ENCODE results near the gene NCKIPSD.
A peak's percentile ranks its signal among the peaks of the same experiment; 100 is the strongest.

The NCKIPSD gene

DNA sequence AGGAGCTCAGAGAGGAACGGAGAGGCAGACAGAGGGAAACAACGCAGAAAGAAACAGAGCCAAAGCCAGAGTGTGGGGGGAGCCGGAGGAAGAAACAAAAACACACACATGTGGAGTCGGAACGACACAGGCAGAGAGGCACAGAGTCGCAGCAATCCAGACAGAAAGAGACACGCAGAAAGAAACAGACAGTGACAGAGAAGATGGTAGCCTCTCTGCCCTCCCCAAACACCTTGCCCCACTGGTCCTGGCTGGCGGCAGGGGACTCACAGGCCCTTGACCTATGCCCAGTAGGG lies 1.7 kb downstream of the NCKIPSD start:
- H3K27me3 ChIP-seq (replicated peaks; ENCODE audit: insufficient read depth, low read length) = no peaks in the 10 kb centered on the region
- 0 out of 2 replicates have a peak overlapping the region, but pooled peaks have one; percentile 98 for H3K4me3 ChIP-seq (ENCODE audit: low read length)
- no peak overlapping the region for H2AFZ ChIP-seq (ENCODE audit: low read length)
- no peak overlapping the region for H3K27ac ChIP-seq (ENCODE audit: low read length)
- H3K4me2 ChIP-seq (ENCODE audit: low read depth, low read length) = peak overlapping the region; percentile 73
- H3K9ac ChIP-seq (ENCODE audit: low read length) = peak overlapping the region; percentile 25; the same call in 1 of the 2 replicates
- peaks cover 4% of the 10 kb centered on the region for H3F3A ChIP-seq (ENCODE audit: insufficient read depth, low read length)
- no peak for DNase-seq
- TF ChIP-seq EZH2 (optimal IDR thresholded peaks at IDR 0.05; ENCODE audit: low read depth, low read length) = no peak
- TF ChIP-seq, protein P1, sequence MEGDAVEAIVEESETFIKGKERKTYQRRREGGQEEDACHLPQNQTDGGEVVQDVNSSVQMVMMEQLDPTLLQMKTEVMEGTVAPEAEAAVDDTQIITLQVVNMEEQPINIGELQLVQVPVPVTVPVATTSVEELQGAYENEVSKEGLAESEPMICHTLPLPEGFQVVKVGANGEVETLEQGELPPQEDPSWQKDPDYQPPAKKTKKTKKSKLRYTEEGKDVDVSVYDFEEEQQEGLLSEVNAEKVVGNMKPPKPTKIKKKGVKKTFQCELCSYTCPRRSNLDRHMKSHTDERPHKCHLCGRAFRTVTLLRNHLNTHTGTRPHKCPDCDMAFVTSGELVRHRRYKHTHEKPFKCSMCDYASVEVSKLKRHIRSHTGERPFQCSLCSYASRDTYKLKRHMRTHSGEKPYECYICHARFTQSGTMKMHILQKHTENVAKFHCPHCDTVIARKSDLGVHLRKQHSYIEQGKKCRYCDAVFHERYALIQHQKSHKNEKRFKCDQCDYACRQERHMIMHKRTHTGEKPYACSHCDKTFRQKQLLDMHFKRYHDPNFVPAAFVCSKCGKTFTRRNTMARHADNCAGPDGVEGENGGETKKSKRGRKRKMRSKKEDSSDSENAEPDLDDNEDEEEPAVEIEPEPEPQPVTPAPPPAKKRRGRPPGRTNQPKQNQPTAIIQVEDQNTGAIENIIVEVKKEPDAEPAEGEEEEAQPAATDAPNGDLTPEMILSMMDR (IDR thresholded peaks at IDR 0.05; ENCODE audit: low read length) = no peak
- TF ChIP-seq EZH2phosphoT487 (IDR thresholded peaks at IDR 0.05; ENCODE audit: low read length) = no peak
- no peaks in the 10 kb centered on the region for H3K9me3 ChIP-seq (replicated peaks; ENCODE audit: insufficient read depth, low read length)
- no peaks in the 10 kb centered on the region for H3K9me2 ChIP-seq (replicated peaks; ENCODE audit: insufficient read depth, low read length)
- H4K20me1 ChIP-seq (ENCODE audit: insufficient read depth, low read length) = no peaks in the 10 kb centered on the region
- peaks cover 5% of the 10 kb centered on the region; the same call in 1 of the 2 replicates for H3K4me1 ChIP-seq (ENCODE audit: low read length)
- H3K79me2 ChIP-seq (ENCODE audit: low read length) = peaks cover 28% of the 10 kb centered on the region
- H3K36me3 ChIP-seq (replicated peaks; ENCODE audit: insufficient read depth, low read length) = peaks cover 2% of the 10 kb centered on the region; the same call in 1 of the 2 replicates

DNA sequence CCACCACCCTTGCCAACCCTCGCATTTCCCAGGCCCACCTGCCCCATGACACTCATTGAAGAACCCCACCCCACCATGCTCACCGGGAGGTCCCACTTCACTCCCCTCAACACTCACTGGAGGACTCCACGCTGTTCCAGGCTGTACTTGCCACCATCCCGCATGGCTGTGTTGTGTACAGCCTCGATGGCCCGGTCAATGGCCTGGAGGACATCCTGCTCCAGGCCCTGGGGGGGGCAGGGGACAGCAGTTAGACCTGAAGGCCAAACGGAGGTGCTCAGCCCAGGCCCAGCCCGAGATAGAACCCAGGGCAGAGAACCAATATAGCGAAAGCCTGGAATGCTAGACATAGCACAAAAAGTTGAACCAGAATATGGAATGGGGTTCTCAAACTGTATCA lies 2.9 kb downstream of the NCKIPSD start:
- Histone ChIP-seq H3K9ac (ENCODE audit: low read length) (no peak overlapping the region), H3K9me2 (replicated peaks; ENCODE audit: insufficient read depth, low read length) (no peaks in the 10 kb centered on the region), H3K9me3 (replicated peaks; ENCODE audit: insufficient read depth, low read length) (no peaks in the 10 kb centered on the region), H3K4me1 (ENCODE audit: low read length) (peaks cover 5% of the 10 kb centered on the region; the same call in 1 of the 2 replicates), H3K27me3 (replicated peaks; ENCODE audit: insufficient read depth, low read length) (no peaks in the 10 kb centered on the region), H2AFZ (ENCODE audit: low read length) (no peak overlapping the region), H3K4me2 (ENCODE audit: low read depth, low read length) (no peak overlapping the region), H3K27ac (ENCODE audit: low read length) (no peak overlapping the region), H3K36me3 (replicated peaks; ENCODE audit: insufficient read depth, low read length) (0 out of 2 replicates have a peak, but pooled peaks cover 2% of the 10 kb centered on the region), H3F3A (ENCODE audit: insufficient read depth, low read length) (peaks cover 4% of the 10 kb centered on the region), H3K79me2 (ENCODE audit: low read length) (peaks cover 28% of the 10 kb centered on the region), H3K4me3 (ENCODE audit: low read length) (no peak overlapping the region), H4K20me1 (ENCODE audit: insufficient read depth, low read length) (no peaks in the 10 kb centered on the region)
- TF ChIP-seq, protein P1 (IDR thresholded peaks at IDR 0.05; ENCODE audit: low read length) = no peak
- TF ChIP-seq EZH2phosphoT487 (IDR thresholded peaks at IDR 0.05; ENCODE audit: low read length) (no peak), EZH2 (optimal IDR thresholded peaks at IDR 0.05; ENCODE audit: low read depth, low read length) (no peak)
- DNase-seq = no peak

DNA sequence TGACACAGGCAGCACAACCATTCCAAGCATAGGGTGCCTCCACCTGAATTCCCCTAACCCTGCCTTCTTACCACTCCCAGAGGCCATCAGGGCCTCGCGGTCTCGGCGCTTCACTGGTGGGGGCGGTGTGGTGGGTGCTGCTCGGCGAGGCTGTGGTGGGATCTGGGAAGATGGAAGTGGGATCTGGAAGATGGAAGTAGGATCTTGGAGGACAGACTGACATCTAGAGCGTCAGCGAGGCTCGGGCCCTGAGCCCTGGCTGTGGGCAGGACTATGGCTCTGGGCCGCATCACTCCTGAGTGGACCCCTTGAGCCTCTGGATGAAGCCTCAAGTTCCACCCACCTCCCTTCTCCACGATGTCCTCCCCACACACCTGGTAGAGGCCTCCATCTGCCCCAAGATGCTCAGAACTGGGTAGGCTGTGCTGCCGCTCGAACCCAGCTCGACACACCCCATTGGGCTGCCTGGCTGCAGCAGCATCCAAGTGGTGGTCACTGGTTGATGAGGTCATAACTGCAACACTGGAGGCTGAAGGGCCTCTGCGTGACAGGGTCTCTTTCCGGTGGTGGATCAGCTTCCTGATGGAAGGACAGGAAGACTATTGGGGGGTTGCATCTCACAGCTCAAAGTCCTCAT lies 3.6 kb downstream of the NCKIPSD start:
- H3K9me2 ChIP-seq (replicated peaks; ENCODE audit: insufficient read depth, low read length) = no peaks in the 10 kb centered on the region
- H3K27me3 ChIP-seq (replicated peaks; ENCODE audit: insufficient read depth, low read length) = no peaks in the 10 kb centered on the region
- DNase-seq = no peak
- H4K20me1 ChIP-seq (ENCODE audit: insufficient read depth, low read length) = no peaks in the 10 kb centered on the region
- no peak overlapping the region for H3K4me3 ChIP-seq (ENCODE audit: low read length)
- H3K36me3 ChIP-seq (replicated peaks; ENCODE audit: insufficient read depth, low read length) = 0 out of 2 replicates have a peak, but pooled peaks cover 2% of the 10 kb centered on the region
- peaks cover 4% of the 10 kb centered on the region for H3F3A ChIP-seq (ENCODE audit: insufficient read depth, low read length)
- H3K27ac ChIP-seq (ENCODE audit: low read length) = no peak overlapping the region
- no peak overlapping the region for H3K9ac ChIP-seq (ENCODE audit: low read length)
- H2AFZ ChIP-seq (ENCODE audit: low read length) = no peak overlapping the region
- TF ChIP-seq, protein P1 (IDR thresholded peaks at IDR 0.05; ENCODE audit: low read length) = no peak
- TF ChIP-seq EZH2phosphoT487 (IDR thresholded peaks at IDR 0.05; ENCODE audit: low read length) (no peak), EZH2 (optimal IDR thresholded peaks at IDR 0.05; ENCODE audit: low read depth, low read length) (no peak)
- H3K79me2 ChIP-seq (ENCODE audit: low read length) = peaks cover 28% of the 10 kb centered on the region
- H3K4me1 ChIP-seq (ENCODE audit: low read length) = peaks cover 5% of the 10 kb centered on the region; the same call in 1 of the 2 replicates
- no peak overlapping the region for H3K4me2 ChIP-seq (ENCODE audit: low read depth, low read length)
- no peaks in the 10 kb centered on the region for H3K9me3 ChIP-seq (replicated peaks; ENCODE audit: insufficient read depth, low read length)
